Stomach smooth muscle (tissue), 2 donors: ENCODE data around the gene GRIN1.

Experiments
- H3K27ac ChIP-seq: one replicate; pipeline ENCODE4 v1.7.0; 2013; ENCODE audit warnings: mild to moderate bottlenecking, low read length, inconsistent platforms
- H3K27me3 ChIP-seq, 2 donors: one replicate each; pipeline ENCODE4 v1.7.0; 2013; ENCODE audit warnings: low read length in 2 of 2; ENCODE audit not compliant: insufficient read depth in 2 of 2, control insufficient read depth in 1 of 2
- H3K36me3 ChIP-seq, 2 donors: one replicate each; pipeline ENCODE4 v1.7.0; 2013; ENCODE audit warnings: low read length in 2 of 2; ENCODE audit not compliant: control insufficient read depth in 2 of 2, insufficient read depth in 2 of 2
- H3K4me1 ChIP-seq: one replicate; pipeline ENCODE4 v1.7.0; 2013; ENCODE audit warnings: low read length; ENCODE audit not compliant: control insufficient read depth, insufficient read depth
- H3K4me3 ChIP-seq, 2 donors: one replicate each; pipeline ENCODE4 v1.7.0; 2013; ENCODE audit warnings: low read length in 2 of 2
- H3K9ac ChIP-seq, 2 donors: one replicate each; pipeline ENCODE4 v1.7.0; 2013; ENCODE audit warnings: low read length in 2 of 2, mild to moderate bottlenecking in 1 of 2
- H3K9me3 ChIP-seq, 2 donors: one replicate each; pipeline ENCODE4 v1.7.0; 2013; ENCODE audit warnings: low read length in 2 of 2; ENCODE audit not compliant: control insufficient read depth in 2 of 2
- donor health status: healthy.
- donor health status: Pancreatic carcinoma.

GRIN1 gene

GRCh38 chr9:137186385-137186784 is 47.4 kb downstream of the GRIN1 start:
- H3K27ac ChIP-seq = no peak overlapping the region

GRCh38 chr9:137187386-137187785 is 48.4 kb downstream of the GRIN1 start:
- Histone ChIP-seq H3K9ac (peak overlapping the region; percentile 81 to 89), H3K4me1 (peaks cover 55% of the 10 kb centered on the region), H3K4me3 (peak overlapping the region; percentile 96 to 98), H3K36me3 (peaks cover 25 to 40% of the 10 kb centered on the region in 2 donors), H3K27ac (no peak overlapping the region), H3K9me3 (no peaks in the 10 kb centered on the region), H3K27me3 (no peaks in the 10 kb centered on the region)

More at GRCh38 chr9:137186385-137186784, 47.4 kb downstream of the GRIN1 start:
- Histone ChIP-seq H3K9me3 (no peaks in the 10 kb centered on the region), H3K27me3 (no peaks in the 10 kb centered on the region), H3K9ac (no peak overlapping the region), H3K4me3 (peak overlapping the region; percentile 96 to 98), H3K36me3 (peaks cover 25 to 43% of the 10 kb centered on the region in 2 donors), H3K4me1 (peaks cover 50% of the 10 kb centered on the region)

GRCh38 chr9:137188086-137188489 is 49.1 kb downstream of the GRIN1 start:
- Histone ChIP-seq H3K9ac (peak overlapping the region; percentile 81 to 89), H3K9me3 (no peaks in the 10 kb centered on the region), H3K27ac (peak overlapping the region; percentile 84), H3K27me3 (no peaks in the 10 kb centered on the region), H3K4me3 (peak overlapping the region; percentile 96 to 98), H3K36me3 (peaks cover 23 to 33% of the 10 kb centered on the region in 2 donors), H3K4me1 (peaks cover 55% of the 10 kb centered on the region)

- Histone ChIP-seq H3K4me3 (peak within 1 kb of the TSS; percentile 96 to 98), H3K9me3 (no peaks in the 10 kb centered on the region), H3K27ac (peak within 1 kb of the TSS; percentile 84), H3K4me1 (peaks cover 55% of the 10 kb centered on the region), H3K27me3 (no peaks in the 10 kb centered on the region), H3K36me3 (peaks cover 17 to 28% of the 10 kb centered on the region in 2 donors), H3K9ac (peak within 1 kb of the TSS; percentile 81 to 89)
These were observed 49.7 kb downstream of the GRIN1 start, which contains the start of the genes ANAPC2 and SSNA1 for GRCh38 chr9:137188490-137189296. Gene ANAPC2, minus strand, starts transcription at chr9:137188560. Its CDS starts 28 bp downstream, at chr9:137188532. Gene SSNA1, plus strand, starts transcription at chr9:137188676. Its CDS starts 51 bp downstream, at chr9:137188727.

- no peaks in the 10 kb centered on the region for H3K27me3 ChIP-seq
- H3K4me1 ChIP-seq = peaks cover 55% of the 10 kb centered on the region
- peak overlapping the region; percentile 81 to 89 for H3K9ac ChIP-seq
- H3K9me3 ChIP-seq = no peaks in the 10 kb centered on the region
- peak overlapping the region; percentile 96 to 98 for H3K4me3 ChIP-seq
- H3K36me3 ChIP-seq = peaks cover 13 to 18% of the 10 kb centered on the region in 2 donors
- peak overlapping the region; percentile 84 for H3K27ac ChIP-seq
These were observed 50.6 kb downstream of the GRIN1 start for GRCh38 chr9:137189297-137190295.

GRCh38 chr9:137190315-137190856 is 51.4 kb downstream of the GRIN1 start:
- peaks cover 13 to 15% of the 10 kb centered on the region in 2 donors for H3K36me3 ChIP-seq
- peaks cover 53% of the 10 kb centered on the region for H3K4me1 ChIP-seq
- H3K27ac ChIP-seq = no peak overlapping the region
- H3K9ac ChIP-seq = peak overlapping the region in 1 of 2 donors; percentile 36
- no peaks in the 10 kb centered on the region for H3K9me3 ChIP-seq
- H3K4me3 ChIP-seq = no peak overlapping the region
- no peaks in the 10 kb centered on the region for H3K27me3 ChIP-seq

GRCh38 chr9:137191245-137191644 is 52.3 kb downstream of the GRIN1 start:
- Histone ChIP-seq H3K4me1 (peaks cover 46% of the 10 kb centered on the region), H3K36me3 (peaks cover 8 to 9% of the 10 kb centered on the region in 2 donors), H3K4me3 (no peak overlapping the region), H3K9ac (no peak overlapping the region), H3K9me3 (no peaks in the 10 kb centered on the region), H3K27me3 (no peaks in the 10 kb centered on the region), H3K27ac (no peak overlapping the region)

GRCh38 chr9:137191691-137192447 is 52.9 kb downstream of the GRIN1 start:
- H3K9ac ChIP-seq = no peak overlapping the region
- no peak overlapping the region for H3K27ac ChIP-seq
- H3K27me3 ChIP-seq = no peaks in the 10 kb centered on the region
- H3K4me3 ChIP-seq = no peak overlapping the region
- peaks cover 40% of the 10 kb centered on the region for H3K4me1 ChIP-seq
- peaks cover 6 to 7% of the 10 kb centered on the region in 2 donors for H3K36me3 ChIP-seq
- no peaks in the 10 kb centered on the region for H3K9me3 ChIP-seq

- H3K36me3 ChIP-seq = peaks cover 2 to 5% of the 10 kb centered on the region in 2 donors
- peaks cover 36% of the 10 kb centered on the region for H3K4me1 ChIP-seq
- no peaks in the 10 kb centered on the region for H3K9me3 ChIP-seq
- H3K27me3 ChIP-seq = no peaks in the 10 kb centered on the region
- no peak overlapping the region for H3K27ac ChIP-seq
- H3K9ac ChIP-seq = no peak overlapping the region
- no peak overlapping the region for H3K4me3 ChIP-seq
These were observed 53.5 kb downstream of the GRIN1 start for GRCh38 chr9:137192448-137192780.
